HCT116 (cell line): Measurements from ENCODE around the gene ANKRD24. TPM values are rescaled to one million over a fixed set of nuclear protein-coding genes. Genes with fewer than 3 reads are reported as not detected.
"Not testable (repeated sequence)": the region's sequence is repeated elsewhere in the genome, so short reads cannot be mapped to it uniquely, and the experiment has no call there.

Experiments
- ATAC-seq: fragments of 200-7000 bp; cut with Tn5 transposase; 2 replicates; pipeline ENCODE4 v1.9.1; 2020; ENCODE audit warnings: mild to moderate bottlenecking, moderate library complexity
- BruUV-seq: library from RNA; stranded (reverse); fragments of 400-500 nt; replicated peaks from 2 replicates; lab custom pipeline; 2021; lab: Mats Ljungman, UMichigan
- CTCF ChIA-PET: fragments of 300-600 bp; sonication (Branson Sonifier 250); formaldehyde crosslinking; loops from one replicate; lab custom pipeline; 2021; ENCODE audit warnings: antibody characterized with exemption; lab: Charles Lee
- POLR2A ChIA-PET: fragments of 300-600, 350-600 bp; sonication (Branson Sonifier 250); formaldehyde crosslinking; loops from one replicate; lab custom pipeline; 2021; ENCODE audit warnings: antibody characterized with exemption; lab: Charles Lee
- RAD21 ChIA-PET, 2 experiments: fragments of 300-600 bp; sonication (Branson Sonifier 250); formaldehyde crosslinking; loops; one replicate each; lab custom pipeline; 2023; ENCODE audit warnings: low total read pairs in 2 of 2; ENCODE audit not compliant: uncharacterized antibody in 2 of 2, unreplicated experiment in 2 of 2, low non-redundant PET in 1 of 2; lab: Charles Lee
- DNase-seq: peaks from one replicate; pipeline ENCODE4 v3.0.0-alpha.2; 2010; ENCODE audit warnings: low read depth, low spot score
- H2AFZ ChIP-seq: fragments of 200-600 bp; shearing (Covaris generic), sonication (generic); 2 replicates; pipeline ENCODE4 v1.6.1; 2017; ENCODE audit warnings: low read depth, mixed run types, mixed read lengths, antibody characterized with exemption, low read length; ENCODE audit not compliant: poor library complexity, severe bottlenecking
- H3K27ac ChIP-seq: 2 replicates; pipeline ENCODE4 v1.5.1; 2012; ENCODE audit warnings: low read depth, low read length
- H3K27me3 ChIP-seq: fragments of 200-600 bp; sonication (generic); 2 replicates; pipeline ENCODE4 v1.6.1; 2016; ENCODE audit warnings: mixed run types, low read length, mixed read lengths; ENCODE audit not compliant: insufficient read depth
- H3K36me3 ChIP-seq, 2 experiments: fragments of 200-500 bp in 1 of 2; fragments of 200-600 bp in 1 of 2; sonication (Bioruptor generic) in 1 of 2; sonication (generic) in 1 of 2; 2 replicates each; pipeline versions ENCODE4 v1.5.1 to v1.6.1; 2014 to 2016; ENCODE audit warnings: low read length in 2 of 2, inconsistent platforms in 1 of 2, mixed read lengths in 1 of 2, mixed run types in 1 of 2; ENCODE audit not compliant: insufficient read depth in 2 of 2, control insufficient read depth in 1 of 2
- H3K4me1 ChIP-seq, 2 experiments: fragments of 200-600 bp in 1 of 2; sonication (generic) in 1 of 2; 2 replicates each; pipeline versions ENCODE4 v1.5.1 to v1.6.1; 2012 to 2017; ENCODE audit warnings: low read length in 2 of 2, inconsistent platforms in 1 of 2, mild to moderate bottlenecking in 1 of 2, mixed read lengths in 1 of 2, mixed run types in 1 of 2, moderate library complexity in 1 of 2; ENCODE audit not compliant: insufficient read depth in 2 of 2, control insufficient read depth in 1 of 2
- H3K4me2 ChIP-seq: fragments of 200-600 bp; sonication (generic); 2 replicates; pipeline ENCODE4 v1.6.1; 2017; ENCODE audit warnings: mixed run types, low read length, mixed read lengths
- H3K4me3 ChIP-seq, 2 experiments: fragments of 200-600 bp in 1 of 2; sonication (generic) in 1 of 2; replicated peaks in 1 of 2; 2 replicates each; pipeline ENCODE4 v1.5.1; 2011 to 2016; ENCODE audit warnings: low read length in 2 of 2, control low read depth in 1 of 2, low read depth in 1 of 2, mild to moderate bottlenecking in 1 of 2, mixed read lengths in 1 of 2, mixed run types in 1 of 2
- H3K79me2 ChIP-seq: fragments of 200-600 bp; sonication (generic); 2 replicates; pipeline ENCODE4 v1.6.1; 2017; ENCODE audit warnings: mild to moderate bottlenecking, mixed run types, low read length, moderate library complexity, mixed read lengths; ENCODE audit not compliant: insufficient read depth
- H3K9ac ChIP-seq: fragments of 200-600 bp; sonication (generic); 2 replicates; pipeline ENCODE4 v1.6.1; 2016; ENCODE audit warnings: low read length, mixed read lengths
- H3K9me2 ChIP-seq: fragments of 200-600 bp; sonication (generic), shearing (Covaris generic); 2 replicates; pipeline ENCODE4 v1.6.1; 2017; ENCODE audit warnings: mixed run types, mild to moderate bottlenecking, moderate library complexity; ENCODE audit not compliant: insufficient read depth
- H3K9me3 ChIP-seq, 2 experiments: fragments of 200-500 bp in 1 of 2; fragments of 200-600 bp in 1 of 2; sonication (Bioruptor generic) in 1 of 2; sonication (generic) in 1 of 2; 2 replicates each; pipeline ENCODE4 v1.6.1; 2014 to 2017; ENCODE audit warnings: low read length in 2 of 2, mixed read lengths in 2 of 2, inconsistent platforms in 1 of 2, low read depth in 1 of 2, mild to moderate bottlenecking in 1 of 2, mixed run types in 1 of 2, moderate library complexity in 1 of 2; ENCODE audit not compliant: control insufficient read depth in 1 of 2, insufficient read depth in 1 of 2
- H4K20me1 ChIP-seq: fragments of 200-600 bp; sonication (generic), shearing (Covaris generic); 2 replicates; pipeline ENCODE4 v1.6.1; 2017; ENCODE audit warnings: mixed run types, mild to moderate bottlenecking, moderate library complexity; ENCODE audit not compliant: insufficient read depth
- intact Hi-C: fragments of 100-400 bp; cut with micrococcal nuclease; formaldehyde crosslinking; loops from 2 replicates; pipeline ENCODE4 v1.10.0; 2022
- total RNA-seq: library from RNA; stranded (reverse); gene quantifications from one replicate; pipeline ENCODE4 v1.2.1, GENCODE V29; 2021; ENCODE audit not compliant: unreplicated experiment

ANKRD24 gene
- total RNA-seq, 1 experiment from 2014 or later: 1.7 TPM

GRCh38 chr19:4274321-4274686, 91.8 kb downstream of the ANKRD24 start:
- H3K36me3 ChIP-seq, H4K20me1 ChIP-seq, DNase-seq, H2AFZ ChIP-seq, H3K4me3 ChIP-seq, RAD21 ChIA-PET, H3K27ac ChIP-seq, BruUV-seq, CTCF ChIA-PET, ATAC-seq, H3K9me3 ChIP-seq, intact Hi-C loops, H3K4me2 ChIP-seq, H3K27me3 ChIP-seq, H3K9ac ChIP-seq, H3K4me1 ChIP-seq, H3K9me2 ChIP-seq, H3K79me2 ChIP-seq: not testable (repeated sequence)
- POLR2A ChIA-PET: interaction anchor here (0.6 kb wide), 1 partner anchor 47 kb away, joined by 3 read pairs; no protein-coding TSS in a partner anchor

Other genes with a start within 250 kb of the ANKRD24 start
- gene NMRK2, start 249.6 kb upstream of the ANKRD24 start, total RNA-seq: not detected
- gene DAPK3, start 211.6 kb upstream of the ANKRD24 start, total RNA-seq: 54.8 TPM
- gene EEF2, start 197.2 kb upstream of the ANKRD24 start, total RNA-seq: 3,796 TPM
- gene PIAS4, start 175.0 kb upstream of the ANKRD24 start, total RNA-seq: 28.4 TPM
- 49.5 TPM for gene ZBTB7A, start 115.8 kb upstream of the ANKRD24 start, total RNA-seq
- 186 TPM for gene MAP2K2, start 58.6 kb upstream of the ANKRD24 start, total RNA-seq
- gene CREB3L3, start 29.1 kb upstream of the ANKRD24 start, total RNA-seq: 0.25 TPM
- 36.3 TPM for gene SIRT6, start 126 bp upstream of the ANKRD24 start, total RNA-seq
- 1.2 TPM for gene EBI3, start 46.8 kb downstream of the ANKRD24 start, total RNA-seq
- 26.9 TPM for gene YJU2, start 64.4 kb downstream of the ANKRD24 start, total RNA-seq
- gene SHD, start 96.6 kb downstream of the ANKRD24 start, total RNA-seq: 2.0 TPM
- gene TMIGD2, start 119.7 kb downstream of the ANKRD24 start, total RNA-seq: not detected
- gene FSD1, start 121.9 kb downstream of the ANKRD24 start, total RNA-seq: 20.1 TPM
- 2.1 TPM for gene STAP2, start 156.1 kb downstream of the ANKRD24 start, total RNA-seq
- gene MPND, start 160.9 kb downstream of the ANKRD24 start, total RNA-seq: 24.3 TPM
- 86.0 TPM for gene SH3GL1, start 217.9 kb downstream of the ANKRD24 start, total RNA-seq
- 69.9 TPM for gene CHAF1A, start 220.0 kb downstream of the ANKRD24 start, total RNA-seq